Sigmoid colon (tissue), 3 donors: ENCODE measurements around the gene PRPF38A.

ENCODE experiments used
- POLR2A ChIP-seq, 2 donors: fragments of 450-650 bp; IDR thresholded peaks; one replicate each; pipeline ENCODE4 v1.6.1; 2016; ENCODE audit warnings: antibody characterized with exemption in 2 of 2, mild to moderate bottlenecking in 2 of 2, moderate library complexity in 2 of 2
- TF ChIP-seq, protein P1 (sequence below), 4 experiments: fragments of 450-650 bp in 3 of 4; fragments of 200-600 bp in 1 of 4; IDR thresholded peaks; one replicate each; pipeline ENCODE4 v1.5.1; 2016 to 2019; ENCODE audit warnings: antibody characterized with exemption in 4 of 4, mild to moderate bottlenecking in 3 of 4, moderate library complexity in 2 of 4

DNA sequence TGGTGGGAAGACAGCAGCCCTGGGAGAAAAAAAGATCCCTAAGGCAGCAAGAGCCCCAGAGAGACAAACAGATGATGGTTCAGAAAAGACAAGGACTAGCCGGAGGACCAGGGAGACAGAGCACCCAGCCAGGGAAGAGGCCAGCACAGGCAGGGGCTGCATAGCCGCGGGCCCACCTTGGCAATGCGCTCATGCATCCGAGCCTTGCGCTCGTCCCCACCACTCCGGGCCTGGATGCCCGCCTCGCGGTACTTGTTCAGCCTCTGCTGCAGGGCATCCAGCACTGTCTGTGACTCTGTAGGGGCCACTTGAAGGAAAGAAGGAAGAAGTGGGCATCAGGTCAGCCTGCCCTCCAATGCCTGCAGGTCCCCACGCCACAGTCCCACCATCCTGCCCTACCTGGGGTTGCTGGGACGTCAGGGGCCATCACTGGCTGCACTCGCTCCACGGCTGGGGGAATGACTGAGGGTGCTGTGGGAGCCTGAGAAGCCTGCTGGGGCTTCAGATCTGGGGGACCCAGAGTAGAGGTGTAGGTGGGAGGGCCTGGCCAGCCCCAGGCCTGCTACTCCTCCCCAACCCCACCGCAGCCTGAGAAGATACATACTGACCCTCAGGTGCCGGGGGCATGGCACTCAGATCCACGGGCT is 45.4 kb upstream of the PRPF38A start:
- TF ChIP-seq, protein P1, sequence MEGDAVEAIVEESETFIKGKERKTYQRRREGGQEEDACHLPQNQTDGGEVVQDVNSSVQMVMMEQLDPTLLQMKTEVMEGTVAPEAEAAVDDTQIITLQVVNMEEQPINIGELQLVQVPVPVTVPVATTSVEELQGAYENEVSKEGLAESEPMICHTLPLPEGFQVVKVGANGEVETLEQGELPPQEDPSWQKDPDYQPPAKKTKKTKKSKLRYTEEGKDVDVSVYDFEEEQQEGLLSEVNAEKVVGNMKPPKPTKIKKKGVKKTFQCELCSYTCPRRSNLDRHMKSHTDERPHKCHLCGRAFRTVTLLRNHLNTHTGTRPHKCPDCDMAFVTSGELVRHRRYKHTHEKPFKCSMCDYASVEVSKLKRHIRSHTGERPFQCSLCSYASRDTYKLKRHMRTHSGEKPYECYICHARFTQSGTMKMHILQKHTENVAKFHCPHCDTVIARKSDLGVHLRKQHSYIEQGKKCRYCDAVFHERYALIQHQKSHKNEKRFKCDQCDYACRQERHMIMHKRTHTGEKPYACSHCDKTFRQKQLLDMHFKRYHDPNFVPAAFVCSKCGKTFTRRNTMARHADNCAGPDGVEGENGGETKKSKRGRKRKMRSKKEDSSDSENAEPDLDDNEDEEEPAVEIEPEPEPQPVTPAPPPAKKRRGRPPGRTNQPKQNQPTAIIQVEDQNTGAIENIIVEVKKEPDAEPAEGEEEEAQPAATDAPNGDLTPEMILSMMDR (IDR thresholded peaks at IDR 0.05): no peak
- TF ChIP-seq POLR2A (IDR thresholded peaks at IDR 0.05): no peak
